SK-MEL-5 (cell line): Measurements from ENCODE around the gene CPVL. TPM values are rescaled to one million over a fixed set of nuclear protein-coding genes. Genes with fewer than 3 reads are reported as not detected.
A peak's percentile ranks its signal among the peaks of the same experiment; 100 is the strongest.

ENCODE experiments used
- DNase-seq: peaks from one replicate; pipeline ENCODE4 v3.0.0-alpha.2; 2016; ENCODE audit warnings: low read depth, low spot score
- in situ Hi-C: cut with HindIII; loops from 2 replicates; pipeline ENCODE4 v1.10.0; 2016; ENCODE audit warnings: low sequenced_read_pairs, high pct_unique_total_duplicates, low pct_unique_long_range_greater_than_20kb
- total RNA-seq: library from RNA; depleted of rRNA; stranded (reverse); fragments of >200 nt; shearing (Covaris generic); gene quantifications from 2 replicates; pipeline ENCODE4 v1.2.3, GENCODE V29; 2014

CPVL gene
- total RNA-seq, 1 experiment from 2014 or later: 497 TPM

DNA sequence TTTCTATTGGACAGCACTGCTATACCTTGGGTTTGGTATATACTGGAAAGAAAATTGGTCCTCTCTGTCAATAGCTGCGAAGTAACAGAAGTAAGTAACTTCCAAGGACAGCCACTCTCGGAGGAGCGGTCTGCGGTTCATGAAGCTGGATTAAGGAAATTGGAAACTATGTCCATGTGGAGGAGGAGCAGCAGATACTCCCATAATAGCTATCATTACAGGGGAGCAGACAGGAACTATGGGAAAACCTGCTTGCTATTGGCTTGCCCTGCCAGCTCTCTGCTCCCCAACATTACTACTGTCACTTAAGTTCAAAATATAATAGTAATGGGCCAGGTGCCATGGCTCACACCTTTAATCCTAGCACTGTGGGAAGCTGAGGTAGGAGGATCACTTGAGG, 104.3 kb downstream of the CPVL start:
- no peak for DNase-seq
- in situ Hi-C loops: no loop called here

DNA sequence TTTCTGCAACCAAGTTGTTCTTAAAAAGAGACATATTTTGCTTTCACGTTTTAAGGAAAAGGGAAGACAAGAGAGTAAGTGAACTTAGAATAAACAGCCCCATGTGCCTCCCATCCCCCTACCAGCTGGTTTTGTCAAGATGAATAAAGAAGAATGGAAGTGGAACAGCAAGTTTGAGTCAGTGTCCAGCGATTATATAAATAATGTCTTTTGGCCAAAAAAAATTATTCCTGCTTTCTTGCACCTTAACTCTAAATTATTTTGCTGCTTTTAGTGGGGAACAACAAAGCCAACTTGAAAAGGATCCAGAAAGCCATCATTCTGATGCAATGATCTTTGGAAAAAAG, 105.8 kb downstream of the CPVL start:
- in situ Hi-C loops: no loop called here
- no peak for DNase-seq

DNA sequence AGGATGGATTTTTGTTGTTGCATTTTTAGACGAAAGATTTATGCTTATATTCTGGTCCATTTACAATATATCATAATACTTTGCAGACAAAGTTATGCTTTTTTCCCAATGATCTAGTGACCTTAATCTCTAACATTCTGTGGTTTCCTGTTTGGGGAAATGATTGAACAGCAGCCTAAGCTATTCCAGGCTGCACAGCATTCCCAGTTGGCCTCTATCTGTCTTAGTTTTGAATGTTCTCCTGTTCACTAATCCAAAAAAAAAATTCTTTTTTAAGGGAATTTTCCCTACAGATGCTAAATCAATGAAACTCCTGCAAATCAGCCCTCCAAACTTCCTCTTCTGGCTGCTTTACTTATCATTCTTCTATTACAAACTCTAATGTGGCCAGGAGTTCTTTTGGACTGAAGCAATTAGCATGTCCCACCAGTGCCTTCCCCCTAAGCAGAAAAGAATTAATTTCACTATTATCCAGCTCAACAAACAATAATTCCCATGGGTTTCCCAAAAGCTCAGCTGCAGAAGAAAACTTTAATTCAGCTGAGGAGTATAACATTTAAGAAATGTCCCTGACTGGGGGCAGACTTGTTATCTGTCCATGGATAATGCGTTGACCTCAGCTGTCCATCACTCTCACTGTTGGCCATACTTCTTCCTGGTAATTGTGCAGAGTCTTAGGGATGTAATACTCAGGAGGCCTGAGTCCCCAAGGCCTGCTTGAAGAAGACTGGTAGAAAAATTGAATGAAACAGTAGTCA, 106.3 kb downstream of the CPVL start:
- in situ Hi-C loops: no loop called here
- DNase-seq: peak; percentile 25

DNA sequence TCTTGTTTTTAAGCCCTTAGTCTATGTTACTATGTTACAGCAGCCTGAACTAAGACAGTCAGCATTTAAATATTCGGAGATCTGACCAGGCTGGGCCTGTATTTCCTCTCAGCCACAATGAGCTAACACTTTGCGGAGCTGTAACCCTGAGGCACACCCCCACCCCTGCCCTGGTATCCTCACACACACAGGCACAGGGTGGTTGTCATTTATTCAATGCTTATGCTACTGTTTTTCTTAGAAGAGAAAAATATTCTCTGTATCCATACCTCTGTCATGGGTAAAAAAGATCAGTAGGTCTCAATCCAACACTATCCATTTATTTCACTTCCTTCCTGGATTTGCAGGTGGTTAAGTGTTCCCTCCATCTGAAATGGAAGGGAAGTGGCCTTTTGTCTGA, 107.9 kb downstream of the CPVL start:
- in situ Hi-C loops: no loop called here
- no peak for DNase-seq

DNA sequence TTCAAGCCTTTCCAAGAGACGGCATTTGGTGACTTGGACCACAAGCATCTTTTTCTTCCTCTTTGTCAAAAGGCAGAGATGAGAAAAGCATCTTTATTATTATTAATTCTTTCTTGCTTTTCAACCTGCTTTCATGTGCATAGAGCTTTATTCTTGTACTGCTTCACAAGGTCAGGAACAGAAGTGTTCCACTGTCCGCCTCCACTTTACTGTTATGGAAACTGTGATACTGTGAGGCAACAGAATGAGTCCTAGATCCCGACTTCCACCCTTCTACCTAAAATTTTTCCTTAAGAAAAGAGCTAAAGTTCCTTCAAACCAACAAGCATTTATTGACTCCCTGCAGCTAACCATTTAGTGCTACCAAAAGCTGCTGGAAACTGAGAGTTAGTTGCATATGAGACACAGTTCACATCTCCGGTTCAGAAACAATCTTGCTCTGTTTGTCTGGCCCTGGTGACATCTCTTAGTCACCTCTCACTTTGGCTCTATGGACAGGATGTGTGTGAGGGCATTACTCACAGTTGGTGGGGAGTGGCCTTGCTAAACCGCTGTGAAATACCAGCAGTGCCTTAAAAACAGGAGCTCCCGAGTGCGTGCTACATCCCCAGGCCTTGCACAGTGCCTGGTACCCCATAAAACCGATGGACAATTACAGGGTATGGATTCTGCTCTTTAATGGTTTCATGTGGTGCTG, 111.1 kb downstream of the CPVL start:
- peak; percentile 94 for DNase-seq
- in situ Hi-C loops: no loop called here

DNA sequence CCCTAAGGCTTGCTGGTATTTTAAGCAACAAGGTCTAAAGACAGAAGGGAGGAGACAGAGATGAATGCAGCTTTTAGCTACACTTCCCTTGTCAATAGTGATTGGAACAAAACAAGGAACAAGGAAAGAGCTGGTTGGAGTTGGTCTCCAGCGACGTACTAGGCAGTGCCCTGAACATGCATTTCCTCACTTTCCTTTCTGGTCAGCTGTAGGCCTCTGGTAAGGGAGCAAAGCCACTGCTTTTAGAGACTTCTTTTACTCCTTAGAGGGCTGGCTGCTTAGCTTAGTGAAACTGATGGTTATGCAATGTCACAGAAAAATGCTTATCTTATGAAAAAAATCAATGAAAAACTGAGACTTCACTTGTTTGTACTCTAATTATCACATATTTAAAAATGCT, 112.8 kb downstream of the CPVL start:
- in situ Hi-C loops: no loop called here
- no peak for DNase-seq

DNA sequence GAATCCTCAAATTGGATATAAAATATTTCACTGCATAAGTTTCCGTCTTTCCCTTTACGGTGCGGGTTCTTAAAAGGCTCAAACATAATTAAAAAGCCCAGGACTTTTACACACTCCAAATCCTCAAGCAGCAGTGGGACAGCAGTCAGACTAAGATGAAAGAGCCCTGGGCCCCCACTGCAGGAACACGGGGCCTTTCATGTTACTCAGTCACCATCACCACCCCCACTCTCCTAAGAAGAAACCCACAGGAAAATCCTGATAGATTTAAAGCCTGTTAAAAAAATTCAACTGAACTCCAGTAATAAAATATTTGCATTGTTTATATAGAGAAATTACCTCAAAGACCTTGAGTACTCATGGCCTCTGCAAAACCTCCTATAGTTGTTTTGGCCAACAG, 114.2 kb downstream of the CPVL start:
- in situ Hi-C loops: no loop called here
- no peak for DNase-seq

DNA sequence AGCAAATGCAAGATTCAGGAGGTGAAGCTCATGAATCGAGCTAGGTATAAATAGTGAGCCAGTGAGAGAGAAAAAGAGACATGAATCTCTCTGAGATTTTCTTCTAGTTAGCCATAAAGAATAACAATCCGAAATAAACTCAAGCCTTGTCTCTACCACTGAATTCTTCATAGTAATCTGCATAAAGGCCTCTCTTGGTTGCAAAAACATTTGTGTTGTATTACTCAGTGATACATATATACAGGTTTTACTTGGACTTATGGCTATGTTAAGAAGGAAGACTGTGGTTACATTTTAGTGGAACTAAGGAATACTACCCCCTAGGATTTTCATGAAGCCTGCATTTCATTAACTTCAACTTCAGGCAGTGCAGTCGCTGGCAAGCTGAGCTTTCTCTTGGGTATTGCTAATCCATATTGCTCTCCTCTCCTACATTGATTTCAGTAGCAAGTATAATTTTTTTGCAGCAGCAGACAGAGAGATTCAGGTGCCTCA, 115.5 kb downstream of the CPVL start:
- DNase-seq: no peak
- in situ Hi-C loops: no loop called here

DNA sequence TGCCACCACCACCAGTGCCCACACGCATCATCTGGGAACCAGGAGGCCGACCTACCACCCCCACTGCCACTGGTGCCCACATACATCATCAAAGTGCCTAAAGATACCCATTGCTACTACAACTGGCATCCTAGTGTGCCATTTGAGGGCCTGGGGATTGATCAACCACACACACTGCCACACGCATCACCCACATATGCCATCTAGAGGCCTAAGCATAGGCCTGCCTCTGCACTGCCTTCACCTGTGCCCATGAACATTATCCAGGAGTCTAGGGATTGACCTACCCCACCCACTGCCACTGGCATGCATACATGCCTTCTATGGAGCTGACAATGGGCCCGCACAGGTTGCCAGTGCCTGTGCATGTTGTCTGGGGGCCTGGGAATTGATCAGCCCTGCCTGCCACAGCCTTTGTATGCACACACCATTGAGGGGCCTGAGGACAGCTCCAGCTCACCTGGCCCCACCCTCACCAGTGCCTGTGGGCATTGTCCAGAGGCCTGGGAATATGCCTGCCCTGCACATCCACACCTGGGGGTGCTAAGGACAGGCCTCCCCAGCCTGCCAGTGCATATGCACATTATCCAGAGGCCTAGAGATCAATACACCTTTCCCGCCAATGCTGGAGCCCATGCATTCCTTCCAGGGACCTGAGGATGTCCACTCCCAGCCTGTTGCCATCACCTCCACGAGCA, 123.9 kb downstream of the CPVL start:
- no peak for DNase-seq
- in situ Hi-C loops: no loop called here

DNA sequence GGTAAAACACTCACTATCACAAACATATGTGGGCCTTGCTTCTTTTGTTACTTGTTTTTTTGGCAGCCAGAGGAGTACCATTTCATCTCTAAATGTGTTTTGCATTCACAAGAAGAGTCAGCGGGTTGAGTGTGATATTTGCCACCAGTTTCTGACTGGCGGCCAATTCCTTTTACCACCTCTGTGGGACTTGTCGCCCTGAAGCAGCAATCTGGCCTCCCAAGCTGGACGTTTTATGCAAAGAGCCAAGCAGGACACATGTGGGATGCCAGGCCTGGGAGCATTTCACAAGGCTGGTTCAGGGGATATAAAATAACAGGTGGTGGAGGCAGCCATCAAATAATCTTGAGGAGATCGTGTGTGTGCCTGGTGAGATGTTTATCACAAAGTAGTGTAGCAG, 126.4 kb downstream of the CPVL start:
- no peak for DNase-seq
- in situ Hi-C loops: no loop called here

DNA sequence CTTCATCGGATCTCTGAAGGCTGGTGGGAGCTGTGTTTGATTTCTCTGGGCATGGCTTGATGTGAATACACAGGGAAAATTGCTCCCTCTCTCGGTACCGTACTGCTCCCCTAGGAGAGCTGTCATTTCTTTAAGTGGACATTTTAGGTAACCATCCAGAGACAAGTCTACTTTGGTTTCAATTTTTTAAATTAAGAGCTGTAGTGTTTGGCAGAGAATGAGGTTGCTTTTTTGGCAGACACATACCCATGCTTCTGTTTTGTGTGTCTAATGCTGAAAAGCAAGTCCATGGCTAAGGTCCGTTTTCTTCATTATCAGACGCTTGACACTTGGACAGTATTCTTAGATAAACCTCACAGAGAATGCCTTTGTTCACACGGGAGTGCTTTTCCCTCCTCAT, 127.0 kb downstream of the CPVL start:
- no peak for DNase-seq
- in situ Hi-C loops: no loop called here

DNA sequence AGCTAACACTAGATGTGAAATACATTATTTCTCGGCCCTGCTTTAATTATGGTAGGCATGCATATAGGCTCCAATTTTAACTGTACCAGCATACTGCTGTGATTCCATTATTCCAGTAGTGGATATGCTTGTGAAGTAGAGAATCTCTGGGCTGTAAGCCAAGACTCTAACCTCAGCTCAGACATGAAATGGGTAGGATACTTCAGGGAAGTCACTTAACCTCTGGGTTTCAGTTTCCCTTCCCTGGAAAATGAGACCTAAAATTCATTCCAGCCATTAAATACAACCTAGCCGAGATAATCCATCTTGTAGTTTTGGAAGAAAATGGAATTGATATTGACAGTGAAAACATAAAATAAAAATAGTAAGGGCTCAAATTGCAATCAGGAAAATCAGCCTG, 128.6 kb downstream of the CPVL start:
- no peak for DNase-seq
- in situ Hi-C loops: no loop called here

DNA sequence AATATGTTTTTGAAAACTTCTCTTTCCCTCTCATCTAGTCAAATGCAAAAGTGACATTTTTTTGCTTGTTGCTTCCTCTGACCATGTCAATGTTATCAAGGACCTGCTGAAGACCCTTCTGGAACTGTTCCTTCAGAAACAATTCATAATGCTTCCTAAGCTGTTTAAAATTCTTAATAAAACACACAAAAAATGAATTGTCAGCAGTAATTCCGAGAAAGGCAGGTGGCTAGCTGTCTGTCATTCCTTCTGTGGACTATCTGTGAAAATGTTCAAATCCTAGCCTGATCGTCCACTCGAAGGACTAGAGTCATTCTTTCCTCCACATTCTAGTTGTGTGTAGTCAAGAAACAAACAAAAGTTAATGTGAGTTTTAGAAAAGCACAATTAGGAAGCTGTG, 131.6 kb downstream of the CPVL start:
- in situ Hi-C loops: no loop called here

DNA sequence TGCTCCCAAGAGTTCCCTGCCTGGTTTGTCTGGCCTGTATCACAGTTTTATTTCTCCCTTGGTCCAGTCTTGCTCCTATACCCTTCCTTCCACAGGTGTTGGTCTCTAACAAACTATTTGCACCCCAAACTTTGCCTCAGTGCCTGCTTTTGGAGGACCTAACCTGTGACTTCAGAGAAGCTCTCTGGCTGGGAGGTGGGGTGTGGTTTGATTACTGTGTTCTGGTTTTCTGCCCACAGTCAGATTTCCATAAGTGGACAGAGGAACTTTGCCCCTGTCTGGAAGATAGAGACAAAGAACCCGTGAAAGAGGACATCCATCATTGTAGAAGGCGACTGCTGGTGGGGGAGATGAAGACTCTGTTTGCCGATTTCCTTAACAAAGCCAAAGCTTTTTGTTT, 132.4 kb downstream of the CPVL start:
- no peak for DNase-seq
- in situ Hi-C loops: no loop called here

More for the DNA sequence above, 131.6 kb downstream of the CPVL start:
- DNase-seq: no peak

DNA sequence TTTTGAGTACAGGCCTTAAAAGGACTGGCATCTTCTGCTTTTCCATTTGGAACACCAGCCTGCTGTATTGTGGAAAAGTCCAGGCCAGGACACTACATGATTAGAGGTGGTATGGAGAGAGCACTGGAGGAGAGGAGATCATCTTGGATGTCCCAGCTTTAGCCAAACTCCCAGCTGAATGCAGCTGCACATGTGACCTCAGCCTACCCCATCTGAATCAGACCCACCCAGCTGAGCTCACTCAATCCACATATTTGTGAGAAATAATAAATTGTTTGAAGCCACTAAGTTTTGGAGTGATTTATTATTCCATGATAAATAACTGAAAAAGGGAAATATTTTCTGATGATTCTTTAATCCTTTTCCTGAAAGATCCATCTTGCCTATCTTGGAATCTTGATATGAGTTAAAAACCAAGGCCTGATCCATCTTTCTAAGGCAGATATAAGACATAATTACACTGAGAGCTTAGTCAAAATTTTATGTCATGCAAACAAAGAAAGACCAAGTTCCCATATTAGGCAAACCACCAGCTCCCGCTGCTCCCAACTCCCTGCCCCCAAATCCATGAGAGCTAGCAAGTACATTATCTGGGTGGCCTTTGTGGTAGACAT, 133.1 kb downstream of the CPVL start:
- no peak for DNase-seq
- in situ Hi-C loops: no loop called here

DNA sequence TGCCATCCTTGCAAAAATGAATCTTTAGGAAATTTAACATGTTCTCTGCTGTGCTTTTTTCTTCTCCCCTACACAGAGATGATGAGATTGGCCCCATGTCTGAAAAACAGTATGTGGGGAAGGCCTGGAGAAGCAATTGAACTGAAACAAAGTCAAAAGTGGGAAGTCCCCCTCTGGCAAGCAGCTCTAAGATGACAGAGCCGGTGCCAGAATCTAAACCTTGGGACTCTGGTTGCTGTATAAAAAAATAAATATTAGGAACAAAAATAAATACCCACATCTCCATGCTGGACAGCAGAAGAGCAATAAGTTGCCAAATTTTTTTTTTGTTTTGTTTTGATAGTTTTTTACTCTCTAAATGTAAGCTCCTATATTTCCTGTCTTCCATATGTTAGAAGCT, 136.4 kb downstream of the CPVL start:
- no peak for DNase-seq
- in situ Hi-C loops: no loop called here

DNA sequence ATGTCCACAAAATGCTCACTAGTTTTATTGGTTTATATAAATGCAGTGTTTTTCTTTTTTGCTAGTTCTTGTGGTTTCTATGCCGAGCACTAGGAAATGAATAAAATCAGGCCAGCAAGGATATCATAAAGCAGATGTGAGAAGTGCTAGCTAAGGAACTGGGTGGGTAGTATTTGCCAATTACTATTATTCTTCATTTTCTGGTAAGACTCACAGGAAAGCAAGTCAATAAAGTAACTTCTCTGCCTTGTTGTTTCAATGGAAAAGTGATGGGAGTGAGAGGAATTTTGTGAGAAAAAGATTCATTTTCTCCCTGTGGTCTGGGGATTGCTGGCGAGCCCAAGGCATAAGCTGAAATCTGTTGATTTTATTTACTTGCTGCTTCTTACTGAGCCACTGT, 137.7 kb downstream of the CPVL start:
- in situ Hi-C loops: no loop called here
- no peak for DNase-seq

DNA sequence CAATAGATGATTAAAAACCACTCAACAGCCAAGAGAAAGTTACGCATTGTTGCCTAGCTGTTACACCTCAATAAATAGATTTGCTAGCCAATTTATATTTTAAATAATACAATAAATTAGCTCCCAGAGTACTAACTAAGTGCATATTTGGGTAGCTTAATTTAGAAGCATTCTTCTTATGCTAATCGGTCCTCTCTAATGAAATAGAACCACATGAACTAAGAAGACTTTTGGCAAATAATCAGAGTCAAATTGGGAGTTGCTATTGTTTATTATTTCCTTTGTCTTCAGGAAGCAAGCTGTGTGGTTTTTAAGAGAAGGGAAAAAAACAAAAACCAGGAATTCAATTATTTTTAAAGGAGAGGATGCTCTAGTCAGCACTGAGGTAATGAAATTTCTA, 139.2 kb downstream of the CPVL start:
- in situ Hi-C loops: no loop called here
- DNase-seq: no peak
